HTR-8/SVneo (cell line): ENCODE data around the gene ENOX1.
A peak's percentile ranks its signal among the peaks of the same experiment; 100 is the strongest.
"Not testable (repeated sequence)": the region's sequence is repeated elsewhere in the genome, so short reads cannot be mapped to it uniquely, and the experiment has no call there.

Experiments
- DNase-seq: peaks from one replicate; pipeline ENCODE4 v3.0.0; 2011; ENCODE audit warnings: low spot score, mixed read lengths; ENCODE audit not compliant: insufficient read length
- FAIRE-seq: peaks from 2 replicates; lab custom pipeline; 2011; peaks lifted over from hg19 to GRCh38; lab: Jason Lieb, UNC

ENOX1 gene

GRCh38 chr13:43786766-43787517, at the start of gene ENOX1:
Gene ENOX1 (minus strand): TSS chr13:43786972.
- FAIRE-seq (no peak), DNase-seq (no peak)

GRCh38 chr13:43835701-43836100, 48.9 kb upstream of the ENOX1 start:
- DNase-seq: no peak
- no peak for FAIRE-seq

- FAIRE-seq: no peak
- DNase-seq: no peak
These were observed 44.3 kb upstream of the ENOX1 start for GRCh38 chr13:43831088-43831487.

DNA sequence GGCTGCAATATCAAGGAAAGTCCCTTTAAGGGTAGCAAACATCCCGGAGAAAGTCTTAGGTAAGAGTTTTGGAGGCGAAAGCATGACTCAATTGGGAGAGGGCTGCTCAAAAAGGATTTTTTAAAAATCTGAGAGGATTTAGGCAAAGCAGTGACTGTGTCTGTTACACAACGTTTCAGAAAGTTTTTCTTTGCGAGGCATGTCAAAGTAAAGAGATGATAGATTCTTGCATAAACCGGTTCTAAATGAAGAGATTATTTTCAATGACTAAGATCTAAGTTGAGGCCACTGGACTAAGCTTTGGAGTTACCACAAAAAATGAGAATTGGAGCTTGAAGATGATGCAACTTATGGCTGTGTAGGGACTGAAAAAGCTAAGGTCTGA, 43.7 kb upstream of the ENOX1 start:
- FAIRE-seq (no peak), DNase-seq (no peak)

- DNase-seq, FAIRE-seq: not testable (repeated sequence)
These were observed 37.9 kb upstream of the ENOX1 start for GRCh38 chr13:43824656-43825055.

GRCh38 chr13:43822969-43823368, 36.2 kb upstream of the ENOX1 start:
- no peak for FAIRE-seq
- DNase-seq: no peak

DNA sequence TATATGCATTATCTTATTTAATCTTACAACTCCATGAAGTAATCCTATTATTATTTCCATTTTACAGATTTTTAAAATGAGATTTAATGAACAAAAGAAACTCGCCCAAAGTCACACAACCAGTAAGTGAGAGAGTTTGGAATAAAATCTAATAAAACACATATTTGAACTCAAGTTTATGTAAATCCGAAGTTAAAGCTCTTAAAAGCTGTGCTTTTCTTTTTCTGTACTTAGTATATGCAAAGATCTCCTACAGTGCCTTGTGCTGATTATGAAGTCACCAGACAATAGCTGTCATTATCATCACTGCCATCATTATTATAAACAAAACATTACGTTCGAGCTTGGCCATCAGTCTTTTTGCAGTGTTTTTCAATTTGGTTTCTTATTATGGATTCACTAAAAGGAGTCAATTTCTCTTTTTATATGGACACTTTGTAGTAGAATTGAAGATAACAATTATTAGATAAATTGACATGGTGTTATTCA, 29.7 kb upstream of the ENOX1 start:
- FAIRE-seq (no peak), DNase-seq (no peak)

DNA sequence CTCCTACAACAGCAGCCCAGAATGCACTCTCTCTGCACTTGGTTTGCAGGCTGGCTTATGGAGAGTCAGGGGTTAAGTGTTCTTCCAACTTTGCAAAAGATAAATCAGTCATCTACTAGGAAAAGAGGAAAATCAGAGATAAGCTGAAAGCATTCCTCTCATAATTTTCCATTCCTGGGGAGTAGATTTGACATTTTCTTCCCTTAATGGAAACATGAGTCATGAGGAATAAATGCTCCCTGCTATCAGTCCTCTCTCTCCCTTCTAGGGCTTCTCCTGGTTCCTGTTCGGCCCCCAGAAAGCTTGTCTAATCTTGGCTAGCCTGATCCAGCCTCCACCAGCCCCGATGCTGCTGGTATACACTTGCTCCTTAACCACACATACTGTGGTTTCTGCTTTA, 28.4 kb upstream of the ENOX1 start:
- peak; percentile 56 for DNase-seq
- FAIRE-seq: no peak

- no peak for FAIRE-seq
- no peak for DNase-seq
These were observed 21.9 kb upstream of the ENOX1 start for GRCh38 chr13:43808676-43809075.

DNA sequence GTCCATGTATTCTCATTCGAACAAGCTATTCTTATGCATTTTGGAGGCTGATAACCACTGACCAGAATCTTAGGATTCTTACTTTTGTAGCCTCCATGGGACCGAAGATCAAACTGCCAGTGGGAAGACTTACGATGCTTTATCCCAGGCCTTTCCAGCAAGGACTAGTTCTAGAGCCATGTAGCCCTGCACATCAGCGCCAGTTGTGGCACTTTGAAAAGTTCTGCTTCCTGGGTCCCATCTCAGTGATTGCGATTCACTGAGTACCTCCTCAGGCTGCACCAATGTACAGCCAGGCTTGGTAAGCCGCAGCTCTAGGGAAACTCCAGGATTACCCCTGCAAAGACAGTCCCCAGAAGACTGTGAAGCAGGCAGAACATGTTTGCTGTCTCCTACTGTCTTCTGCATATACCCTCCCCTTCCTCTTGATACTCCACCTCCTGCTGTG, 18.9 kb upstream of the ENOX1 start:
- no peak for FAIRE-seq
- DNase-seq: no peak

- peak; percentile 52 for FAIRE-seq
- DNase-seq: no peak
These were observed 18.3 kb upstream of the ENOX1 start for GRCh38 chr13:43805071-43805468.

DNA sequence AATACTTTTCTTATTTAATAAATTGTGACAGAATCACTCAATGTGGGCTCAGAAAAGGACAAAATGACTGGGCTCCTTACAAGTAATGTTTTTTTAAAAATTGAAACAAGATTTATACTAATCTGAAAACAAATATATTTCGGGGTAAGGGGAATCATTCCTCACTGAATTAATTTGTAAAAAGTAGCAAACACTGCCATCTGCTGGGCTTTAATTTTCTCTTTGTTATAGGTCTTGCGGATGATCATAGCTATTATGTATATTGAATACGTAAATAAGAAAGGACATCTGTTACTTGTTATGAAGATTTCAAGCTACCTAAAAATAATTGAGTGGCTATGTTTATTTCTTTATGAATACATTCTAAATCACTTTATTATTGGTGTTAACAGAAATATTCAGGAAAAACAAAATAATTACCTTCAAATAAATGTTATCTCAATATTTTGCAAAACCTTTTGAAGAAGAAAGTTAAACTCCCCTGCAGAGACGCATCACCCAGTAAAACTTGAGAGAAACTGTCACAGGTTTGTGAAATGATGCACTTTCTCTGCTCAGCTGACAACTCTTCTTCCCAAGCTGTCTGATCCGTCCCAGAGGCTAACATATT, 17.8 kb upstream of the ENOX1 start:
- FAIRE-seq (no peak), DNase-seq (no peak)

- DNase-seq: no peak
- FAIRE-seq: no peak
These were observed 15.7 kb upstream of the ENOX1 start for GRCh38 chr13:43802511-43802910.

- no peak for DNase-seq
- FAIRE-seq: no peak
These were observed 14.1 kb upstream of the ENOX1 start for GRCh38 chr13:43800828-43801227.

- FAIRE-seq: no peak
- DNase-seq: no peak
These were observed 12.4 kb upstream of the ENOX1 start for GRCh38 chr13:43799191-43799590.

- no peak for FAIRE-seq
- DNase-seq: no peak
These were observed 11.1 kb upstream of the ENOX1 start for GRCh38 chr13:43797869-43798268.

DNA sequence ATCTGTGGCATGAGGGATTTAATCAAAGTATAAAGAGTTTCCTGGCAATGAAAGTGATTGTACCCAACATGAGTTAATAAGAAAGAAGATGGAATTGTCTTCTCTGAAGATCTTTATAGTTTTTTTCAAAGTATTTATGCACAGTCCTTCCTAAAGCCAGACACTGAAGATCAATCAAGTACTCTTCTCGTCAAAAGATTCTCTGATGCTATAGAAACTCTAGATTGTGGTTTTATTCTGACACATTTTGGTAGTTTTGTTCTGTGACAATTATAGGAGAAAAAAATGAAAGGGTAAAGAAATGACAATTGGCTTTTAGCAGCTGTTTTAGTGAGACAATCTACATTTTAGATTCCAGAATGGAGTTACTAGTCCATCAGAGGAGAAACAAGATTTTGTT, 10.4 kb upstream of the ENOX1 start:
- FAIRE-seq: no peak
- DNase-seq: no peak

- FAIRE-seq (no peak), DNase-seq (no peak)
These were observed 7.6 kb upstream of the ENOX1 start for GRCh38 chr13:43794416-43794815.

DNA sequence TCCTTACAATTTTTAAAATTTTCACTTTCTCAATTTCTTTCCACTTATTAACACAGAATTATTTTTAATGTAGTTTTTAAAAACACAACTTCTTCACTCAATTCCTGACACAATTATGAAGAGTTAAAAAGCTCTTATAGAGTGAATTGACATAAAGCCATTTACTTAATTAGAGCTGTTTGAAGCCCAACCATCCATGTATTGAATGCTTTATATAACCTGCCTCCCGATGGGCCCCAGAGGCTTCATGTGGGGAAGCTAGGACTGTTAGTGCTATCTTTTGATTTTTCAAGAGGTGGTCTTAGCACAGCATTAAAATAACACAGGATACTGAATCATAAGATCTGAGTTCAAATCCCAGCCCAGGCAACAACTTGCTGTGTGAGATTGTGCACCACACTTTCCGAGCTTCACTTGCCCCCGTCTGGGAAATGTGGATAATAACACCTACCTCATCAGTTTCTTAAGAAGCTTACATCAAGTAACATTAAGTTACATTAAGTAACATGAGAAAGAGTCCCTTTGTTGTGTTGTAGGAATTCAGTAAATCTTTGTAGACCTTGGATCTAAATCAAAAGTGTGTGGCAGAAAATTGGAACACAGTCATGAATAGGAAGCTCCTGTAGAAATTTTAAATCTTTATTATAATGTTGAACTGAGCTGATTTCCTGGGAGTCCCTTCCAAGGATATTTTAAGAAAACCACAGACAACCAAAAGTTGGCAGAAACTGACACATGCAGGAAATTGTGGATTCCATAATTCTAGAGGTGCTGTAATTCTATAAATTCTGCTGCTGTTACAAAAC, 5.5 kb upstream of the ENOX1 start:
- DNase-seq (no peak), FAIRE-seq (no peak)

DNA sequence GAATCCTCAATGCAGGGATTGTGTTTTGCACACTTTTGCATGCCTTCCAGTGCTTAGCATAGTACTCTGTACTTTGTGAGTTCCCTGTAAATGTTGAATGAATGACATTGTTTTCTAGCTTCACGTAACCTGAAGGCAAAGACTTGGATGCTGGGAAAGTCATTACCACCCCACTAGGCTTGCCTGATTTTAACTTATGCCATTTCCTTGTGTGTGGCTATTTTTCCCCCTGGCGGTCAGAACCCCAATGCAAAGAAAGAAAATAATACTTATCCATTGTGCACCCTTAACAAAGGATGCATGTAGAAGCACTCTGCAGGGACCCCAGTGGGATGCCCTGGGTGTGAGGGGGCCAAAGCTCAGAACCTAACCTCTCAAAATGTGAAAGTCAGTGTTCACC, 1.2 kb upstream of the ENOX1 start:
- FAIRE-seq: no peak
- no peak for DNase-seq

GRCh38 chr13:43787518-43787891, 733 bp upstream of the ENOX1 start:
- no peak for DNase-seq
- no peak for FAIRE-seq
